Measurements from ENCODE around the gene JUP. TPM values are rescaled to one million over a fixed set of nuclear protein-coding genes. Genes with fewer than 3 reads are reported as not detected.

The JUP gene
- total and polyA plus RNA-seq, 2 of the 13 experiments (the other 11 are each of a cell fraction or from before 2014, with no cell fraction given), result 12.1 to 20.6 TPM

DNA sequence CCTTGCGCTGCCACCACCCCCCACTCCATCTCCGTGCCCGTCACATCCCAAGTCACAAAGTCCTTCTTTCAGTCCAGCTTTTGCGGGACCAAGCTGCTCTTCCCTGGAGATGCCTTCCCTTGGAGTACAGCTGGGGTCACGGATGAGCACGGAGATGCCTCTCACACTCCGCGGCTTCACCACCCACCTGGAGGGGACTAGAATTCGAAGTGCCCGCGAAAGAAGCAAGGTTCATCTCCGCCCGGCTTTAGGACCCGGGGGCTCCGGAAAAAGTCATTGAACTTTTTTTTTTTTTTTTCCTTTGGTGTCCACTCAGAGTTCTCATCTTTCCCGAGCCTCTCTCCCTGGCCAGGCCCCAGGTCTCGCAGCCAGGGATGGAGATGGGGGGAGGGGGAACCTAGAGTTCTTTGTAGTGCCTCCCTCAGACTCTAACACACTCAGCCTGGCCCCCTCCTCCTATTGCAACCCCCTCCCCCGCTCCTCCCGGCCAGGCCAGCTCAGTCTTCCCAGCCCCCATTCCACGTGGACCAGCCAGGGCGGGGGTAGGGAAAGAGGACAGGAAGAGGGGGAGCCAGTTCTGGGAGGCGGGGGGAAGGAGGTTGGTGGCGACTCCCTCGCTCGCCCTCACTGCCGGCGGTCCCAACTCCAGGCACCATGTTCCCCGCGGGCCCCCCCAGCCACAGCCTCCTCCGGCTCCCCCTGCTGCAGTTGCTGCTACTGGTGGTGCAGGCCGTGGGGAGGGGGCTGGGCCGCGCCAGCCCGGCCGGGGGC is 26.1 kb upstream of the JUP start, which contains the start of gene FKBP10 (continued):
- TF ChIP-seq, protein P1, sequence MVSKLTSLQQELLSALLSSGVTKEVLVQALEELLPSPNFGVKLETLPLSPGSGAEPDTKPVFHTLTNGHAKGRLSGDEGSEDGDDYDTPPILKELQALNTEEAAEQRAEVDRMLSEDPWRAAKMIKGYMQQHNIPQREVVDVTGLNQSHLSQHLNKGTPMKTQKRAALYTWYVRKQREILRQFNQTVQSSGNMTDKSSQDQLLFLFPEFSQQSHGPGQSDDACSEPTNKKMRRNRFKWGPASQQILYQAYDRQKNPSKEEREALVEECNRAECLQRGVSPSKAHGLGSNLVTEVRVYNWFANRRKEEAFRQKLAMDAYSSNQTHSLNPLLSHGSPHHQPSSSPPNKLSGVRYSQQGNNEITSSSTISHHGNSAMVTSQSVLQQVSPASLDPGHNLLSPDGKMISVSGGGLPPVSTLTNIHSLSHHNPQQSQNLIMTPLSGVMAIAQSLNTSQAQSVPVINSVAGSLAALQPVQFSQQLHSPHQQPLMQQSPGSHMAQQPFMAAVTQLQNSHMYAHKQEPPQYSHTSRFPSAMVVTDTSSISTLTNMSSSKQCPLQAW (CRISPR knock-in tag; IDR thresholded peaks at IDR 0.05), result peak; percentile 30; the same call in 1 of the 2 replicates
- TF ChIP-seq TAF15 (IDR thresholded peaks at IDR 0.05; ENCODE audit: low read depth, low read length, poor library complexity, severe bottlenecking) (peak; percentile 79), KAT2B (IDR thresholded peaks at IDR 0.05; ENCODE audit: borderline replicate concordance, low read depth, low read length) (no peak), SMYD3 (CRISPR knock-in tag; IDR thresholded peaks at IDR 0.05) (peak; percentile 40; the same call in 1 of the 2 replicates), ZNF343 (CRISPR knock-in tag; IDR thresholded peaks at IDR 0.05) (no peak), FOXP1 (IDR thresholded peaks at IDR 0.05) (no peak), FOXP1 (CRISPR knock-in tag; IDR thresholded peaks at IDR 0.05) (no peak; the same call in 1 of the 2 replicates), ZNF644 (CRISPR knock-in tag; IDR thresholded peaks at IDR 0.05; ENCODE audit: low read depth) (no peak), MYNN (CRISPR knock-in tag; IDR thresholded peaks at IDR 0.05; ENCODE audit: low read depth) (no peak), ZBTB37 (CRISPR knock-in tag; IDR thresholded peaks at IDR 0.05) (no peak), ARID3A (IDR thresholded peaks at IDR 0.05; ENCODE audit: low read depth, low read length) (peak; percentile 26; the same call in 1 of the 2 replicates), TBP (CRISPR knock-in tag; IDR thresholded peaks at IDR 0.05) (no peak), ZSCAN12 (CRISPR knock-in tag; IDR thresholded peaks at IDR 0.05) (no peak)
- TF ChIP-seq, protein P2, sequence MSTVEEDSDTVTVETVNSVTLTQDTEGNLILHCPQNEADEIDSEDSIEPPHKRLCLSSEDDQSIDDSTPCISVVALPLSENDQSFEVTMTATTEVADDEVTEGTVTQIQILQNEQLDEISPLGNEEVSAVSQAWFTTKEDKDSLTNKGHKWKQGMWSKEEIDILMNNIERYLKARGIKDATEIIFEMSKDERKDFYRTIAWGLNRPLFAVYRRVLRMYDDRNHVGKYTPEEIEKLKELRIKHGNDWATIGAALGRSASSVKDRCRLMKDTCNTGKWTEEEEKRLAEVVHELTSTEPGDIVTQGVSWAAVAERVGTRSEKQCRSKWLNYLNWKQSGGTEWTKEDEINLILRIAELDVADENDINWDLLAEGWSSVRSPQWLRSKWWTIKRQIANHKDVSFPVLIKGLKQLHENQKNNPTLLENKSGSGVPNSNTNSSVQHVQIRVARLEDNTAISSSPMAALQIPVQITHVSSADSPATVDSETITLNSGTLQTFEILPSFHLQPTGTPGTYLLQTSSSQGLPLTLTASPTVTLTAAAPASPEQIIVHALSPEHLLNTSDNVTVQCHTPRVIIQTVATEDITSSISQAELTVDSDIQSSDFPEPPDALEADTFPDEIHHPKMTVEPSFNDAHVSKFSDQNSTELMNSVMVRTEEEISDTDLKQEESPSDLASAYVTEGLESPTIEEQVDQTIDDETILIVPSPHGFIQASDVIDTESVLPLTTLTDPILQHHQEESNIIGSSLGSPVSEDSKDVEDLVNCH (CRISPR knock-in tag; IDR thresholded peaks at IDR 0.05), result no peak
- TF ChIP-seq, protein P3, sequence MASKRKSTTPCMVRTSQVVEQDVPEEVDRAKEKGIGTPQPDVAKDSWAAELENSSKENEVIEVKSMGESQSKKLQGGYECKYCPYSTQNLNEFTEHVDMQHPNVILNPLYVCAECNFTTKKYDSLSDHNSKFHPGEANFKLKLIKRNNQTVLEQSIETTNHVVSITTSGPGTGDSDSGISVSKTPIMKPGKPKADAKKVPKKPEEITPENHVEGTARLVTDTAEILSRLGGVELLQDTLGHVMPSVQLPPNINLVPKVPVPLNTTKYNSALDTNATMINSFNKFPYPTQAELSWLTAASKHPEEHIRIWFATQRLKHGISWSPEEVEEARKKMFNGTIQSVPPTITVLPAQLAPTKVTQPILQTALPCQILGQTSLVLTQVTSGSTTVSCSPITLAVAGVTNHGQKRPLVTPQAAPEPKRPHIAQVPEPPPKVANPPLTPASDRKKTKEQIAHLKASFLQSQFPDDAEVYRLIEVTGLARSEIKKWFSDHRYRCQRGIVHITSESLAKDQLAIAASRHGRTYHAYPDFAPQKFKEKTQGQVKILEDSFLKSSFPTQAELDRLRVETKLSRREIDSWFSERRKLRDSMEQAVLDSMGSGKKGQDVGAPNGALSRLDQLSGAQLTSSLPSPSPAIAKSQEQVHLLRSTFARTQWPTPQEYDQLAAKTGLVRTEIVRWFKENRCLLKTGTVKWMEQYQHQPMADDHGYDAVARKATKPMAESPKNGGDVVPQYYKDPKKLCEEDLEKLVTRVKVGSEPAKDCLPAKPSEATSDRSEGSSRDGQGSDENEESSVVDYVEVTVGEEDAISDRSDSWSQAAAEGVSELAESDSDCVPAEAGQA (IDR thresholded peaks at IDR 0.05; ENCODE audit: low read depth), result 0 out of 2 replicates have a peak, but pooled peaks have one; percentile 9
- TF ChIP-seq, protein P3 (CRISPR knock-in tag; IDR thresholded peaks at IDR 0.05; ENCODE audit: borderline replicate concordance), result no peak
